NCI-H1092 treated with DMSO at 0.1 percent for 48 hours (cell line): ENCODE results near the gene MCTP1.
"Not testable (repeated sequence)": the region's sequence is repeated elsewhere in the genome, so short reads cannot be mapped to it uniquely, and the experiment has no call there.

Experiments used
- DNase-seq: peaks from one replicate; lab custom pipeline; 2025; lab: John Stamatoyannopoulos, UW

MCTP1 gene

DNA sequence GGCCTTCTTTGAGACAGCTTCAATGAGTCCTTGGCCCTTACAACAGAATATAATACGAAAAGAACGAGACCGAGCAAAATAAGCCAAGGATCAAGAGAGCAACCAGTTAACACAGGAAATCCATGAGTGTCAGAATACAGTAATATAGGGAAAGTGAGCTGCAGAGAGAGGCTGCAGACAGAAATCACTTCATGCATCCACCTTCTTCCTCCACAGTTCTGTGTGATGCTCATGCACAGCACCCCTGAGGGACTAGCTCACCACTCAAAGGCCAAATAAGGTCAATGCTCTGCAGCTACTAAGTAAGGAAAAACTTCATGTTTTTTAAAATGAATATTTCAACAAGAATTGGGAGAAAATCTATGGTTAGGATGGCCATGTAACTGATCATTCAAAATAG is 257.1 kb downstream of the MCTP1 start:
- DNase-seq: no peak

DNA sequence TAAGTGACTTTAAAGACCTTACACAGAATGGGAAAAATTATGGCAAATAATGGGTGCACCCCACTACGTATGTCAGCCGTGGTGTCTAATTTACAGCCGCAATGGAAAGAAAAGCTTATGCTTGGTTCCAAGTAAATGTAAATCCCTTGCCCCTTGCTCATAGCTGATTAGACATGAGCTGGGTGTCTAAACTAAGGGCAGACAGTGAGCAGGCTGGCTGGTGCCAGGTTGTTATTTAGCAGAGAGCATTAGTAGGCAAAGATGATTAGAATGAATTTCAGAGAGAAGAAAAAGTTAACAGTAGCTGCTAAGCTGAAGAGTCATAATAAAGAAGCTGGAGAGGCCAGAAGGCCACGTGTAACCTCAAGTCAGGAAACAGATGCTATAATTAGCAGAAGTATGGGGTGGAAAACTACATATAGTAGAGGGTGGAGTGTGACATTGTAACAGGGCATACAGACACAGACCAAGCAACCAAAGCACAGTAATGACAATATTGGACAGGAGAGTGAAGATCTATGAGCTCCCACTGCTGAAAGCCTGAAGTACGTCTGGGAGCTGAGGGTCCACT is 257.7 kb downstream of the MCTP1 start:
- DNase-seq: no peak

DNA sequence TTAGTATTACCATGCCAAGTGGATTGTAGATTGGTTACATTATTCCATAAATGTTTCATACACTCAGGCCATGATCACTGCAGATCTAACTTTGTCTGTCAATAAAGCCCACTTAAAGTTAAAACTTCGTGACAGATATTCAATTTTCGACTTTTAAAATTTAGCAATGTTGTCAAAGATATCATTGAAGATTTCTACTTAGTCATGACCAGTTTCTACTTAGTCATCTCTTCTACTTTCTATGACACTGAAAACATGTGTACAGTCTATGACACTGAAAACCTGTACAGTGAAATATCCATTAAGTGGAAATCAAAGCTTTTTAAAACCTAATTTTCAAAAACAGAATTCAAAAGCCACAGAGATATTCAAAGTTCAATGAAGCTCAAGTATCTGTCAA is 258.2 kb downstream of the MCTP1 start:
- no peak for DNase-seq

GRCh38 chr5:95022967-95023695 is 261.8 kb downstream of the MCTP1 start:
- no peak for DNase-seq

GRCh38 chr5:95020345-95020744 is 264.5 kb downstream of the MCTP1 start:
- DNase-seq: no peak

DNA sequence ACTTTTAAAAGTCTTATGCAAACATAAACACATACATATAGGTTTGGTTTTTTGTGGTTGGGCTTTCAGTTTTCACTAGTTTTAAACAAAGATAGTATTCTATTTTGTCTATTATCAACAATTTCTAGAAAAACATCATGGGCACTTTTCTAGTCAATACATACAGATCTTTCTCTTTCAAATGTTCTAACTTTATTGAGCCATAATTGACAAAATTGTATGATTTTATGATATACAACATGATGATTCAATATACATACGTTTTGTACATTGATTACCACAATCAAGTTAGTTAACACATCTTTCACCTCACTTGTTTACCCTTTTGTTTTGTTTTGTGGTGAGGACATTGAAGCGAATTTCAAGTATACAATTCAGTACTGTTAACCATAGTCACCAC is 265.9 kb downstream of the MCTP1 start:
- DNase-seq: no peak

DNA sequence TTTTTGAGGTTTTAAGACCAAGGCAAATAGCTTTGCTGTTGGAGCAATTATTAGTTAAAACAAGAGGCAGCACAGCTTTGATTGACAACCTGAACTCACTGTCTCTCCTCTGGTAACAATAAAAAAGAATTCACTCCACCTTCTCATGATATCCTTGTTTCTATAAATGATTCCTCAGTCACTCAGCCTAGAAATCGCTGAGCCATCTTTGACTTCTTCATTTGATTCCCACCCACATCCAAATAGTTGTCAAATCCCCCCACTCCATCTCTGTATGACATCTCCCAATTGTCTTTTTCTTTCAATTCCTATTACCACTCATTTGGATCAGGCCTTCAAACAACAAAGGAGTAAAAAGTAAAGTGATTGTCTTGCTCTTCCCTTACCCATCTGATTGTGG is 266.4 kb downstream of the MCTP1 start:
- no peak for DNase-seq

- DNase-seq: no peak
Observed at GRCh38 chr5:95009812-95010211, 275.1 kb downstream of the MCTP1 start.

DNA sequence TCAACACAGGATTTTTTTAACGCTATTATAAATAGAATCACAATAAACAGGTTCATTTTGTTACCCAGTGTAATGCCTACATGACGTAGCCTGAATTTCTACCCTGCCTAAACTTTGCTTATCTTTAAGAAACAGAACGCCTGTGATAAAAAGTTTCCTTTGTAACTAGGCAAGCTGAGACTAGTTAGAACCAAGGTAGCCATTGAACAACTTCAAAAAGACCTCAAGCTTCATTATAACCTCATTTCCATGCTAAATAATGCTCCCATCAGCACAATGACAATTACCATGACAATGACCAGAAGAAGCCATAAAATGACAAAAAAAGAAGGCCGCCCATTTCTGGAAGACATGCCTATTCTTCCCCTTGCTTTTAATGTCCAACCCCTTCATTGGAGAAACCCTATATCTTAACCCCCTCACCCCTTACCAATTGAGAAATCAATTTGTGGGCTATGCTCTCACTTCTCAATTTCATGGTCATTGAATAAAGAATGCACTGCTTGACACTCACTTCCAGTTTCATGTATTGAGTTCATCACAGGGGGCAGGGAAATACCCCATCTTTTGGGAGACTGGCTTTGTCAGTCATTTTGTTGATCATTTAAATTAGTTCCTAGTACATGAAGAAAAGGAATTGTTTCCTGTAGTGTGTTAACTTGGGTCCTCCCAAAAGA is 276.8 kb downstream of the MCTP1 start:
- no peak for DNase-seq

- DNase-seq: no peak
Observed at GRCh38 chr5:95005811-95006210, 279.1 kb downstream of the MCTP1 start.

GRCh38 chr5:94998670-94999069 is 286.2 kb downstream of the MCTP1 start:
- DNase-seq: no peak

- not testable (repeated sequence) for DNase-seq
Observed at GRCh38 chr5:94994537-94994936, 290.4 kb downstream of the MCTP1 start.

DNA sequence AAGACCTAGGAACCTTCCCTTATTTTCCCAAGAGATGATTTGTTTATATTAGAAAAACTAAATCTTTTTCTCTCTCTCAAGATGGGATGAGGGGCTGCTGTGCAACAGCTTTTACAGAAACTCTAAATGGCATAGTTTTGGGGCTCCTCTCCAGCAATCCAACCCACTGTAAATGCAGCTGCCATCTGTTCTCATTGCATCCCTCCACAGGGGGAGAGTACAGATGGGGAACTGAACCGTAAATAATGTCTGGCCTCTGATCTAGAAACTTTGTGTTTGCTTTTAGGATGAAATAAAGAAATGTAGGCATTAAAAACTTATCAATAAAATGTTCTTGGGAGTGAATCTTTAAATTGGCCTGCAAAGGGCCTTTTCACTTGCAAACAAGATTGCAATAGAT is 291.4 kb downstream of the MCTP1 start:
- DNase-seq: no peak

GRCh38 chr5:94992325-94992724 is 292.6 kb downstream of the MCTP1 start:
- DNase-seq: no peak

DNA sequence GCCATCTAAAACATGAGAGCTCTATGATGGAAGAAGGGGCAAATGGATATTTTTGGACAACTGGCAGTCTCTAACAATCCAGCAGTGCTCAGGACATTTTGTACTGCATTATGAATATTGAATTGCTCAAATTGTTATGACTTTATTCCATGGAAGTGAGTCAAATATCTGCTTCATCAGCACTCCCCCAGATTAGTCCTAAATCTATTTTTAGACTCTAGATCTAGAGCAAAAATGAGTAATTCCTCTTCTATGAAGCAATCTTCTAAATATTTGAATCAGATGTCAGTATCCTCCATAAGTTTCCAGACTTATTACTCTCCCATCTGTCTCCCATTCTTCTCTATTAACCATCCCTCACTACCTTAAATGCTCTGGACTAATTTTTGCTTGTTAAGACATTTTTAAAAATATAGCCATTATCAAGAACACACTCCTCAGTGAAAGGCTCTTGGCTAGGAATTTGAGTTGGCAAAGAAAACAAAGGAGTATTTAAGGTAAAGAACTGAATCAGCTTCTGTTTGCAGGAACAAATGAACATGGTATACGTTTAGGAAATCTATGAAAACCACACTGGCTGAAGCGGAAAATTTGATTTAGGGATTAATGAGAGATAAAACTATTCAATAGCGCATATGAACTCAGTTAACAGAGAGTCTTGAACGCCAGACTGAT is 300.9 kb downstream of the MCTP1 start:
- no peak for DNase-seq

- no peak for DNase-seq
Observed at GRCh38 chr5:94977437-94977836, 307.5 kb downstream of the MCTP1 start.

DNA sequence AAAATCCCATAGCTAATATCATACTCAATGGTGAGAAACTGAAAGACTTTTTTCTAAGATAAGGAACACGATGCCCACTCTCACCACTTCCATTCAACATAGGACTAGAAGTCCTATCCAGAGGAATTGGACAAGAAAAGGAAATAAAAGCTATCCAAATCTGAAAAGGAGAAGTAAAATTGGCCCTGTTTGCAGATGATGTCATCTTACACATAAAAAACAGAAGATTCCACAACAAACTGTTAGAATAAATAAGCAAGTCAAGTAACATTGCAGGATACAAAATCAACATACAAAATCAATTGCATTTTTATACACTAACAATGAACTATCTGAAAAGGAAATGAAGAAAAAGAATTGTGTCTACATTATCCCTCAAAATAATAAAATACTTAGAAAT is 308.0 kb downstream of the MCTP1 start:
- no peak for DNase-seq

DNA sequence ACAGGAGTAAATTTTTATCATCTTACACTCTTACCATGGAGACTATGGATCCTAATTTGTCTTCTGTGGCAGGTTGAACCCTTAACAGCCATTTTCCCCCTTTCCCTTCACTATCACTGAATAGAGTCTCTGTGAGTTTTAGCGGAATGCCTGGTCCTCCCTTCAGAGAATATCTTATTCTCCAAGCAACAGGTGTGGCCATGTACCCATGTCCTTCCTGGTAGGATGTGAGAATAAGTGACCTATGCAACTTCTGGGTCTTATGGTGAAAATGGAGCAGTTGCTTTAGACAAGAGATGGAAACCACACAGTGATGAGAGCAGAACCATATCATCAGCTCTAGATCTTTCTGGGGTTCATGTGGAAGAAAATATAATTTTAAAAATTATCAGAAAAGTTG is 312.6 kb downstream of the MCTP1 start:
- no peak for DNase-seq

DNA sequence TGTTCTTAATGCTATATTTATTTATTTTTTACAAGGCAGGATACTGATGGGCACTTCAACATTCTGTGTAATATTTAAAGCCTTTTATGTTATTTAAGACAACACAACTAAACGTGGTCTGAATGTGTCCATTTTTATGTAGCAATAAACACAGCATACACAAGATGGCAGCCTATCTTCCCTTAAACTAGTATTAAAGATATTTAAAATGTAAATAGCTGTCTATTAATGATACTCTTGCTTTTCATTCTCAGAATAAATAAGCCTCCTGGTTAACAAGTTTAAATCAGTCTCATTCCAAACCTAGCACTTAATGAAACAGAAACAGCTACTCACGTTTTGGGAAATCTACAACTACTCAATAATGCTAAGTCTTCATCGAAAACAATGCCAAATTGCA is 315.7 kb downstream of the MCTP1 start:
- DNase-seq: no peak

- DNase-seq: peak; percentile 62
Observed at GRCh38 chr5:94968507-94969095, 316.3 kb downstream of the MCTP1 start.

DNA sequence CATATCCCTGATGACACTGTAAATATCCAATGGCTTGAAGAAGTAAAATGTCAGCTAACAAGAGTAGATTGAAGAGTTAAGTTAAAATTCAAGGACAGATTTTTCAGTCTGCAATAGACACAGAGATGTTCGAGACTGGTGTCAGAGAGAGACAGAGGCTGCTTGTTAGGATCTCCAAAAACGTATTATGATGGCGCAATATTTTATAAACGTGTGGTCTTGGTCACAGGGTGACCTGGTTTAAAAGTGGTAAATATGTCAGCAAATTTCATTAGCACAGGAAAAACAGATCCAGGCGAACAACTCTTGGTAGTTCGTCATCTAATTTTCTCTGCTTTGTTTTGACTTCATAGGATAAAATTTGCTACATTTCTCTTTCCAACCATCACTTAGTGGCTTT is 317.4 kb downstream of the MCTP1 start:
- no peak for DNase-seq

- not testable (repeated sequence) for DNase-seq
Observed at GRCh38 chr5:94959279-94959678, 325.6 kb downstream of the MCTP1 start.

DNA sequence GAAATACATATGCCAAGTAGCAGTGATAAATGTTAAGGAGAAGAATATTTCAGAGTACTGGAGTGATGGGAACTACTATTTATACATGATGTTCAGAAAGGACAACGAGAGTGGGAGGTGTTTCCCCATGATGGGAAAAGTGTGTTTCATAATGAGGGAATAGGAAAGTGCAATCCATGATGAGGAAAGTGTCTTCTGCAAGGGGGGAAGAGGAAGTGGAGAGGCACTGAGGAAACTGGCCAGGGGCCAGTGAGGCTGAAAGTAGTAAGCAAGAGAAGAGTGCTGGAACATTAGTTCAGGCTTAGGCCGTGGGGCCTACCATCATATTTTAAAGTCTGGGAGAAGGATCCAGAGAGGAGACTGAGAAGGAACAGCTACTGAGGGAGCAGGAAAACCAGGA is 339.2 kb downstream of the MCTP1 start:
- DNase-seq: no peak
